Ascending aorta (tissue), 2 donors: Measurements from ENCODE around the gene RALGAPA2. TPM values are rescaled to one million over a fixed set of nuclear protein-coding genes. Genes with fewer than 3 reads are reported as not detected.
A peak's percentile ranks its signal among the peaks of the same experiment; 100 is the strongest.

Experiments
- DNase-seq, 2 donors: peaks; one replicate each; pipeline ENCODE4 v3.0.0-alpha.2; 2019; ENCODE audit warnings: low spot score in 2 of 2
- H3K27ac ChIP-seq, 2 donors: fragments of 200-600 bp; sonication (generic); one replicate each; pipeline ENCODE4 v1.5.1; 2016 to 2017; ENCODE audit warnings: mild to moderate bottlenecking in 1 of 2
- H3K27me3 ChIP-seq: fragments of 200-600 bp; sonication (generic); one replicate; pipeline ENCODE4 v1.5.1; 2017
- H3K36me3 ChIP-seq, 2 donors: fragments of 200-600 bp; sonication (generic); one replicate each; pipeline ENCODE4 v1.5.1; 2016
- H3K4me1 ChIP-seq, 2 donors: fragments of 200-600 bp; sonication (generic); one replicate each; pipeline ENCODE4 v1.5.1; 2016 to 2017; ENCODE audit warnings: mild to moderate bottlenecking in 1 of 2
- H3K4me3 ChIP-seq, 2 donors: fragments of 200-600 bp; sonication (generic); one replicate each; pipeline ENCODE4 v1.5.1; 2016 to 2017; ENCODE audit warnings: mild to moderate bottlenecking in 1 of 2
- H3K9me3 ChIP-seq, 2 donors: fragments of 200-600 bp; sonication (generic); one replicate each; pipeline ENCODE4 v1.5.1; 2016
- intact Hi-C: fragments of 100-400 bp; cut with DNase I; formaldehyde crosslinking; loops from one replicate; pipeline ENCODE4 v1.15.1; 2023
- total RNA-seq: library from RNA; depleted of rRNA; stranded (reverse); fragments of >200 nt; gene quantifications from one replicate; pipeline ENCODE4 v1.1.0, GENCODE V29; 2016
- TF ChIP-seq, protein P1 (sequence below), 3 experiments: fragments of 200-600 bp in 2 of 3; fragments of 450-650 bp in 1 of 3; sonication (generic) in 2 of 3; IDR thresholded peaks; one replicate each; pipeline ENCODE4 v1.5.1; 2016 to 2019; ENCODE audit warnings: antibody characterized with exemption in 3 of 3, mild to moderate bottlenecking in 1 of 3, moderate library complexity in 1 of 3

The RALGAPA2 gene
- total RNA-seq, 1 donor from 2014 or later: 68.9 TPM

DNA sequence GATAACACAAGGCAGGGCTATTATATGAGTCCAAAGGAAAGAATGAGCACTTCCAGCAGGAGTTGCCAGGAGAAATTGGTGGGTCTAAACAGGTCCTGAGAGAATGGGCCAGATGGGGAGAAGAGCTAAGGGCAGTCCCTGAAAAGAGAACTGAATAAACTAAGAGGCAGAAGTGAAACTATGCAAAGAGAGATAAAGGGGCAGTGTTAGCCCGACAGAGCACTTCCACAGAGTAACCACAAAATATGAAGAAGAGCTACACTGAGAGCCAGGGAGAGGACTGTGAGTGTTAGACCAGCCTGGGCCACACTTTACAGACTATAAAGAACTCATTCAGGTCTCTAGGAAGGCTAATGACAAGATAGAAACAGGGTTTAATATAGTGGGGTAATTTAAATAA is 43.8 kb downstream of the RALGAPA2 start:
- Histone ChIP-seq H3K4me1 (no peaks in the 10 kb centered on the region), H3K27ac (no peak overlapping the region), H3K9me3 (no peaks in the 10 kb centered on the region), H3K36me3 (no peaks in the 10 kb centered on the region), H3K4me3 (no peak overlapping the region), H3K27me3 (no peaks in the 10 kb centered on the region)
- intact Hi-C loops: no loop called here
- no peak for DNase-seq
- TF ChIP-seq, protein P1, sequence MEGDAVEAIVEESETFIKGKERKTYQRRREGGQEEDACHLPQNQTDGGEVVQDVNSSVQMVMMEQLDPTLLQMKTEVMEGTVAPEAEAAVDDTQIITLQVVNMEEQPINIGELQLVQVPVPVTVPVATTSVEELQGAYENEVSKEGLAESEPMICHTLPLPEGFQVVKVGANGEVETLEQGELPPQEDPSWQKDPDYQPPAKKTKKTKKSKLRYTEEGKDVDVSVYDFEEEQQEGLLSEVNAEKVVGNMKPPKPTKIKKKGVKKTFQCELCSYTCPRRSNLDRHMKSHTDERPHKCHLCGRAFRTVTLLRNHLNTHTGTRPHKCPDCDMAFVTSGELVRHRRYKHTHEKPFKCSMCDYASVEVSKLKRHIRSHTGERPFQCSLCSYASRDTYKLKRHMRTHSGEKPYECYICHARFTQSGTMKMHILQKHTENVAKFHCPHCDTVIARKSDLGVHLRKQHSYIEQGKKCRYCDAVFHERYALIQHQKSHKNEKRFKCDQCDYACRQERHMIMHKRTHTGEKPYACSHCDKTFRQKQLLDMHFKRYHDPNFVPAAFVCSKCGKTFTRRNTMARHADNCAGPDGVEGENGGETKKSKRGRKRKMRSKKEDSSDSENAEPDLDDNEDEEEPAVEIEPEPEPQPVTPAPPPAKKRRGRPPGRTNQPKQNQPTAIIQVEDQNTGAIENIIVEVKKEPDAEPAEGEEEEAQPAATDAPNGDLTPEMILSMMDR (IDR thresholded peaks at IDR 0.05): no peak

DNA sequence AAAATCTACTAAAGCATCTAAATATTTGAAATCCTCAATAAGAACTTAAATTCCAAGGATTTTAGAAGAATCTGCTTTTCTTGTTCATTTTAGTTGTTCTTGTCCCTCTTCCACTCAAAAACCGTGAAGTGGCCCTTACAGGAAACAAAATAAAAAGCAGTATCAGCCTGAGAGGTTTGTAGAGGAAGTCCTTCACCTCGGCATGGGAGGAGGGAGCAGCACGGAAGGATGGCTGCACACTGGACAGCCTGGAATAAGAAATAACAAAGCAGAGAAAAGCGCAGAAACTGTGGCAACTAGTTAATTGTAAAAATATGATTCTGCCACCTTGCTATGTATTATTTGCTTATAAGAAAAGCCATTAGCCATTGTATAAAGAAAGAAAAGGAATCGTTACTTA is 46.1 kb downstream of the RALGAPA2 start:
- Histone ChIP-seq H3K9me3 (no peaks in the 10 kb centered on the region), H3K4me3 (no peak overlapping the region), H3K4me1 (no peaks in the 10 kb centered on the region), H3K27me3 (no peaks in the 10 kb centered on the region), H3K27ac (no peak overlapping the region), H3K36me3 (no peaks in the 10 kb centered on the region)
- no peak for DNase-seq
- intact Hi-C loops: no loop called here
- TF ChIP-seq, protein P1 (IDR thresholded peaks at IDR 0.05): no peak

DNA sequence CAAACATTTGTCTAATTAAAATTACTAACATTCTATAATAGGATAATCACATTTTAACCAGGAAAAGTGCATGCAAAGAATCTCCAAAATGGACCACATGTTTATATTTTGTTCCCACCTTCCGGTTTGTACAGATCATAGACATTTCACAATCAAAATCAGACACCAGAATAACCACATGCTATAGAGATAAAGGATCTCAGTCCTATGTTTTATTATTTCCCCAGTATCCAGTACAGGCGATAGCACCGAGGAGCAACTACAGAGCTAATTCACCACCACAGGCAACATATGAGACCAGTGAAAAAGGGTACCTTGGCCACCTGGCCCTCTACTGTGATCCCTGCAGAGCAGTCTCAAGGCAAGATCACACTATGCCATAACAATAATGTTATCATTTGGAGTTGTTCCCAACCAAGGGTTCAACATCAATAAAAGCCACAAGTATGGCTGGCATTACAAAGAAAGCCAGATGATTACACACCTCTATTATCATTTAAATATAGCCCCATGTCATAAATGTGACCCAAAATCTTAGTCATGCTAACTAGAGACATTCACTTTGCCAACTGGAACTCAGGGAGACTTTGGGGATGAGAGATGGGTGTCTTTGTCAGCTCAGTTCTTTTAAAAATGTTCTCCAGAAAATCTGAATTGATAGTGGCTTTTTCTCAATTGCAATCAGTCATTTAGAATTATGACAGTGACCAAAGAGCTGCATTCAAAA is 46.7 kb downstream of the RALGAPA2 start:
- Histone ChIP-seq H3K36me3 (no peaks in the 10 kb centered on the region), H3K4me3 (no peak overlapping the region), H3K27me3 (no peaks in the 10 kb centered on the region), H3K4me1 (no peaks in the 10 kb centered on the region), H3K27ac (no peak overlapping the region), H3K9me3 (no peaks in the 10 kb centered on the region)
- TF ChIP-seq, protein P1 (IDR thresholded peaks at IDR 0.05): no peak
- intact Hi-C loops: loop anchor here (2.0 kb wide), 1 partner anchor 159 kb away; no protein-coding TSS in a partner anchor
- DNase-seq: no peak

DNA sequence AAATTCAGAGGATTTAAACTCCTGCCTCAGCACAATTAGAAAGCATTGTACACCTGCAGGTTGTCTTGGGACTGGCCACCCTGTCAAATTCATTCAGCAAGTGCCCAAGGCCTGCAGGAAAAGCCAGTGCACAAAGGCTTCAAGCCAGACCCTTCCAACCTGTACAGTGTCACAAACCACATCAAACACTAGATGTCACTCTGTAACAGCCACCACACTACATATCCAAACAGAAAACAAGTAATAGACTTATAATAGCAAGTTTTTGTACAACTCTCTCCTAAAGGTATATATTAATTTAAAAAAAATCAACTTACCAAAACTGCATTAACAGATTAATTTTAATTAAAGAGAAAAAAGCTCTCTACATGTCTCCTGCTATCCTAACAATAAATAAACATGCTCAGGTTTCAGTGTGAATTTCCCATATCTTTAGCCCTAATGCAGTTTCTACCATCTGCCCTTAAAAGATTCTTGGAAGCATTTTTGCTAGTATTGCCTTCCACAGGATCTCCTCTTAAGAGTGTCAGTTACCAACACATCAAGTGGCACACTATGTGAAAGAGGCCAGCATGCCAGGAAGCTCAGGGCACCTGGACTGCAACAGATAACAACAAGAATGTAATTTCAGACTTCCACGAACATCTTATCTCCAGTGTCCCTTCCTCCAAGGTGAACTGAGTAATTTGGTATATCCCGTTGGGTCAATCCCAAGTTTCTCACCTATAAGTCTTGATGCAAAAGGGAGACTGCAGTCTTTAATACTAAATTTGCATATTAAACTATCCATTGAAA is 47.5 kb downstream of the RALGAPA2 start:
- H3K27me3 ChIP-seq: no peaks in the 10 kb centered on the region
- no peak overlapping the region for H3K4me3 ChIP-seq
- H3K27ac ChIP-seq: no peak overlapping the region
- TF ChIP-seq, protein P1 (IDR thresholded peaks at IDR 0.05): peak; percentile 17 to 52 (median 35)
- intact Hi-C loops: loop anchor here (2.0 kb wide), 1 partner anchor 160 kb away; no protein-coding TSS in a partner anchor
- H3K4me1 ChIP-seq: no peaks in the 10 kb centered on the region
- no peaks in the 10 kb centered on the region for H3K9me3 ChIP-seq
- no peaks in the 10 kb centered on the region for H3K36me3 ChIP-seq
- DNase-seq: no peak

DNA sequence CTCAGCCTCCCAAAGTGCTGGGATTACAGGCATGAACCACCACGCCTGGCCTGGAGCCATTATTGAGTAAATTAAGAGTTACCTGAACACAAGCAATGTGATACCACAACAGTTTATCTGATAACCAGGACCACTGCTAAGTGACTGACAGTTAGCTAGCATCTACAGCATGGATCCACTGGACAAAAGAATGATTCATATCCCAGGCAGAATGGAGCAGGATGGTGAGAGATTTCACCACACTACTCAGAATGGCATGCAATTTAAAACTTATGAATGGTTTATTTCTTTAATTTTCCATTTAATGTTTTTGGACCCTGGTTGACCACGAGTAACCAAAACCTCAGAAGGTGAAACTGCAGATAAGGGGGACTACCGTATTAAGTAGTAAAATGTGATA is 48.6 kb downstream of the RALGAPA2 start:
- intact Hi-C loops: loop anchor here (2.0 kb wide), 1 partner anchor 161 kb away; no protein-coding TSS in a partner anchor
- no peaks in the 10 kb centered on the region for H3K9me3 ChIP-seq
- H3K27ac ChIP-seq: no peak overlapping the region
- H3K4me1 ChIP-seq: no peaks in the 10 kb centered on the region
- no peaks in the 10 kb centered on the region for H3K27me3 ChIP-seq
- no peak overlapping the region for H3K4me3 ChIP-seq
- no peaks in the 10 kb centered on the region for H3K36me3 ChIP-seq
- DNase-seq: no peak
- TF ChIP-seq, protein P1 (IDR thresholded peaks at IDR 0.05): no peak
